Brain microvascular endothelial cell (primary cell): ENCODE data around the gene HIPK4.
"Not testable (repeated sequence)": the region's sequence is repeated elsewhere in the genome, so short reads cannot be mapped to it uniquely, and the experiment has no call there.

Source experiments
- DNase-seq: peaks from one replicate; pipeline ENCODE4 v3.0.0-alpha.2; 2020
- H3K27ac ChIP-seq: fragments of 250-450 bp; sonication (Bioruptor Pico); 2 replicates; pipeline ENCODE4 v1.5.1; 2020; ENCODE audit warnings: mild to moderate bottlenecking, moderate library complexity
- H3K27me3 ChIP-seq: fragments of 250-450 bp; sonication (Bioruptor Pico); replicated peaks from 2 replicates; pipeline ENCODE4 v1.5.1; 2020; ENCODE audit warnings: mild to moderate bottlenecking
- H3K36me3 ChIP-seq: fragments of 250-450 bp; sonication (Bioruptor Pico); replicated peaks from 2 replicates; pipeline ENCODE4 v1.5.1; 2020; ENCODE audit warnings: mild to moderate bottlenecking
- H3K4me3 ChIP-seq: 2 replicates; pipeline ENCODE4 v1.5.1; 2011; ENCODE audit warnings: low read depth, mild to moderate bottlenecking, control low read depth, low read length, moderate library complexity
- CTCF ChIP-seq: IDR thresholded peaks from 2 replicates; pipeline ENCODE4 v1.5.1; 2011; ENCODE audit warnings: low read depth, mild to moderate bottlenecking, moderate library complexity, low read length, control low read depth, inconsistent platforms; ENCODE audit errors: missing control alignments
- in situ Hi-C: cut with HindIII; loops from 2 replicates; pipeline ENCODE4 v1.10.0; 2017; ENCODE audit warnings: low sequenced_read_pairs, low pct_ligation_motif_present

HIPK4 gene

GRCh38 chr19:40374084-40374483 is 15.9 kb downstream of the HIPK4 start:
- TF ChIP-seq CTCF, result no peak
- H3K27me3 ChIP-seq, result no peaks in the 10 kb centered on the region
- no peak for DNase-seq
- peaks cover 38% of the 10 kb centered on the region for H3K36me3 ChIP-seq
- H3K27ac ChIP-seq, result no peak overlapping the region
- in situ Hi-C loops, result no loop called here
- no peak overlapping the region for H3K4me3 ChIP-seq

GRCh38 chr19:40371802-40372122 is 18.2 kb downstream of the HIPK4 start:
- TF ChIP-seq CTCF, result no peak
- H3K27me3 ChIP-seq, result no peaks in the 10 kb centered on the region
- in situ Hi-C loops, result no loop called here
- peaks cover 30% of the 10 kb centered on the region for H3K36me3 ChIP-seq
- no peak for DNase-seq
- H3K27ac ChIP-seq, result no peak overlapping the region
- no peak overlapping the region for H3K4me3 ChIP-seq

GRCh38 chr19:40370997-40371801 is 18.8 kb downstream of the HIPK4 start:
- H3K36me3 ChIP-seq, result peaks cover 30% of the 10 kb centered on the region
- no peak overlapping the region for H3K4me3 ChIP-seq
- H3K27me3 ChIP-seq, result no peaks in the 10 kb centered on the region
- in situ Hi-C loops, result no loop called here
- TF ChIP-seq CTCF, result no peak
- H3K27ac ChIP-seq, result no peak overlapping the region
- DNase-seq, result no peak

- H3K36me3 ChIP-seq, result peaks cover 30% of the 10 kb centered on the region
- DNase-seq, H3K4me3 ChIP-seq, H3K27me3 ChIP-seq, in situ Hi-C loops, H3K27ac ChIP-seq: not testable (repeated sequence)
These were observed 19.7 kb downstream of the HIPK4 start for GRCh38 chr19:40370253-40370652.

- Histone ChIP-seq H3K36me3 (peaks cover 30% of the 10 kb centered on the region), H3K27ac (no peak overlapping the region), H3K27me3 (no peaks in the 10 kb centered on the region), H3K4me3 (no peak overlapping the region)
- no peak for DNase-seq
- no peak for TF ChIP-seq CTCF
- in situ Hi-C loops, result no loop called here
These were observed 20.2 kb downstream of the HIPK4 start for GRCh38 chr19:40369797-40370196.

GRCh38 chr19:40367577-40368434 is 22.2 kb downstream of the HIPK4 start:
- in situ Hi-C loops, result no loop called here
- H3K27me3 ChIP-seq, result no peaks in the 10 kb centered on the region
- no peak overlapping the region for H3K4me3 ChIP-seq
- H3K27ac ChIP-seq, result no peak overlapping the region
- TF ChIP-seq CTCF, result no peak
- no peak for DNase-seq
- H3K36me3 ChIP-seq, result peaks cover 19% of the 10 kb centered on the region
